ENCODE results near the gene DPP7. TPM values are rescaled to one million over a fixed set of nuclear protein-coding genes. Genes with fewer than 3 reads are reported as not detected.
"Not testable (repeated sequence)": the region's sequence is repeated elsewhere in the genome, so short reads cannot be mapped to it uniquely, and the experiment has no call there.

Gene DPP7
- polyA plus RNA-seq, 1 donor: 196 TPM

DNA sequence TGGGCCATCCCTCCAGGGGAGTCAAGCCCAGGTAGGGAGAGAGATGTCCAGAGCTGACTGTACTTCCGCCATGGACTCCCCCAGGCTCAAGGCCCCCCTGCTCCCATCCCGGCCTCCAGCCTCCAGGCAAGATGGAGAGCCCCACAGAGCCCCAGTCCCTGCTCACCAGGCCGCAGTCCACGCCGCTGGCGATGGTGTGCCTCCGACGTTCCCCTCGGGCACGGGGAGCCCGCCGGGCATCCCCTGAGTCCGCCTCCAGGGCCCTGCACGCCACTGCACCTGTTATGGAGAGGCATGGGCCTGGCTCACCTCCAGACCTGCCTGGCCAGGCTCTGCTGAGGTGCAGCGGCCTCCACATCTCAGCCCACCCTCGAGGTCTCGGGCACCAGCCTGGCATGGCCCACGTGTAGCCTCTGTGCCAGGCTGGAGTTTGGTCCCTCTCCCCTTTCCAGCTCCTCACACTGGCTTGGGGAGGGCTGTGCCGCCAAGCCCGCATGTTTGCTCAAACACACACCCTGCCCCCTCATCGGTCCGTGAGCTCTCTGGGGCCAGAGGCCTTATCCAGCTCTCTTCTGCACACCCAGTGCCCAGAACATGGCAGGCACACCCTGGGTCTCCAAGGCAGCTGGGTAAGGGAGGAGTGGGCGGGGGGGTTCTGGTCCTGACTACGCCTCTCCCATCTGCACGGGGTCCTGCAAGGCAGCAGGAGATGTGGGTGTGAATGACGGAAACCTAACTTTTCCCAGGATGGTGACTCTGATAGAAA, 48.3 kb downstream of the DPP7 start:
- Histone ChIP-seq H3K9me3 (ENCODE audit: control insufficient read depth, low read depth, low read length) (peaks cover 3% of the 10 kb centered on the region), H3K27me3 (ENCODE audit: control insufficient read depth, insufficient read depth, low read length) (peaks cover 4% of the 10 kb centered on the region), H3K27ac (ENCODE audit: low read length) (no peak overlapping the region), H3K36me3 (ENCODE audit: control insufficient read depth, insufficient read depth, low read length) (peaks cover 2% of the 10 kb centered on the region), H3K4me3 (ENCODE audit: low read length) (no peak overlapping the region), H3K4me1 (ENCODE audit: control insufficient read depth, insufficient read depth, low read length) (peaks cover 28% of the 10 kb centered on the region)
- no CpG with 5 or more reads among the region's 26 CpGs for WGBS (ENCODE audit: insufficient coverage, low lambda C conversion rate)
- no peak for DNase-seq

- Histone ChIP-seq H3K27me3 (ENCODE audit: control insufficient read depth, insufficient read depth, low read length) (peaks cover 4% of the 10 kb centered on the region), H3K27ac (ENCODE audit: low read length) (no peak overlapping the region), H3K4me3 (ENCODE audit: low read length) (no peak overlapping the region), H3K36me3 (ENCODE audit: control insufficient read depth, insufficient read depth, low read length) (peaks cover 2% of the 10 kb centered on the region), H3K9me3 (ENCODE audit: control insufficient read depth, low read depth, low read length) (no peaks in the 10 kb centered on the region), H3K4me1 (ENCODE audit: control insufficient read depth, insufficient read depth, low read length) (peaks cover 20% of the 10 kb centered on the region)
- no CpG with 5 or more reads among the region's 23 CpGs for WGBS (ENCODE audit: insufficient coverage, low lambda C conversion rate)
- DNase-seq: no peak
Measured at GRCh38 chr9:137065336-137065967, 49.1 kb downstream of the DPP7 start.

- no peaks in the 10 kb centered on the region for H3K9me3 ChIP-seq (ENCODE audit: control insufficient read depth, low read depth, low read length)
- no peak overlapping the region for H3K4me3 ChIP-seq (ENCODE audit: low read length)
- DNase-seq: no peak
- no peak overlapping the region for H3K27ac ChIP-seq (ENCODE audit: low read length)
- H3K36me3 ChIP-seq (ENCODE audit: control insufficient read depth, insufficient read depth, low read length): peaks cover 2% of the 10 kb centered on the region
- peaks cover 4% of the 10 kb centered on the region for H3K27me3 ChIP-seq (ENCODE audit: control insufficient read depth, insufficient read depth, low read length)
- no CpG with 5 or more reads among the region's 12 CpGs for WGBS (ENCODE audit: insufficient coverage, low lambda C conversion rate)
- H3K4me1 ChIP-seq (ENCODE audit: control insufficient read depth, insufficient read depth, low read length): peaks cover 20% of the 10 kb centered on the region
Measured at GRCh38 chr9:137064880-137065164, 49.7 kb downstream of the DPP7 start.

DNA sequence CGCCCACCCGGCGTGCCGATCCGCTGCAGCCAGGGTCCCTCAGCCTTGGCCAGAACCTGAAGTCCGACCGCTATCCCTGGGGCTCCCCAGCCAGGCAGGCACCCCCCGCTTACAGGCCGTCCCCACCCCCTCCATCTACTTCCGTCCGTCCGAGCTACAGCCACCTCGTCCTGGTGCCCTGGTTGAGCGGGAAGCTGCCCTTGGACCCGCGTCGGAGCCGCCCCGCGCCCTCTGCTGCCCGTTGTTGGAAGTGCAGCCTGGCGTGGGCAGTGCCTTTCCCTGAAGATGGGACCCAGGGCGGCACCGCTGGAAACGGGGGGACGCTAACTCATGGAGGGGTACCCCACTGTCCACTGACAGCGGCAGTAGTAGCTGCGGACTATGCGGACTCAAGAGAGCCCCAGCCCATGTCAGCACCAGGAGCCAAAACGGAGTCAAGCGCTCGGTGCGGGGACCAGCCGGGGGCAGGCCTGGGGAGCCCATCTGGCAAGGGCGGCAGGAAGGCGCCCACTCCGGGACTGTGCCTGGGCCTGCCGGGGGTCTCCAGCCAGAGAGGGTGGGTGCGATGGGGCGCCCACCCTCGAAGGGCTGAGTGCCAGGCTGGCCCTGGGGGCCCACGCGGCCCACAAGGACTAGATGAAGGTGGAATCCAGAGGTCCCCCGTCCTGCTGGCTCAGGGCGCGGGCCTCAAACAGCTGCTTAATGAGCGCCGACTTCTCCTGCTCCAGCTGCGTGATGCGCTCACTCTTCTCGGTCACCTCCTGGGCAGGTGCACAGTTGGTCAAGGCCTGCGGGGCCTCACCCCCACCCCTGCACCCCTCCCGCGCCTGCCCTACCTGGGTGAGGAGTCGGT, 50.3 kb downstream of the DPP7 start:
- WGBS (ENCODE audit: insufficient coverage, low lambda C conversion rate): no CpG with 5 or more reads among the region's 55 CpGs
- H3K4me3 ChIP-seq (ENCODE audit: low read length): no peak overlapping the region
- peaks cover 16% of the 10 kb centered on the region for H3K4me1 ChIP-seq (ENCODE audit: control insufficient read depth, insufficient read depth, low read length)
- no peaks in the 10 kb centered on the region for H3K9me3 ChIP-seq (ENCODE audit: control insufficient read depth, low read depth, low read length)
- H3K27me3 ChIP-seq (ENCODE audit: control insufficient read depth, insufficient read depth, low read length): no peaks in the 10 kb centered on the region
- peaks cover 2% of the 10 kb centered on the region for H3K36me3 ChIP-seq (ENCODE audit: control insufficient read depth, insufficient read depth, low read length)
- no peak for DNase-seq
- H3K27ac ChIP-seq (ENCODE audit: low read length): no peak overlapping the region

DNA sequence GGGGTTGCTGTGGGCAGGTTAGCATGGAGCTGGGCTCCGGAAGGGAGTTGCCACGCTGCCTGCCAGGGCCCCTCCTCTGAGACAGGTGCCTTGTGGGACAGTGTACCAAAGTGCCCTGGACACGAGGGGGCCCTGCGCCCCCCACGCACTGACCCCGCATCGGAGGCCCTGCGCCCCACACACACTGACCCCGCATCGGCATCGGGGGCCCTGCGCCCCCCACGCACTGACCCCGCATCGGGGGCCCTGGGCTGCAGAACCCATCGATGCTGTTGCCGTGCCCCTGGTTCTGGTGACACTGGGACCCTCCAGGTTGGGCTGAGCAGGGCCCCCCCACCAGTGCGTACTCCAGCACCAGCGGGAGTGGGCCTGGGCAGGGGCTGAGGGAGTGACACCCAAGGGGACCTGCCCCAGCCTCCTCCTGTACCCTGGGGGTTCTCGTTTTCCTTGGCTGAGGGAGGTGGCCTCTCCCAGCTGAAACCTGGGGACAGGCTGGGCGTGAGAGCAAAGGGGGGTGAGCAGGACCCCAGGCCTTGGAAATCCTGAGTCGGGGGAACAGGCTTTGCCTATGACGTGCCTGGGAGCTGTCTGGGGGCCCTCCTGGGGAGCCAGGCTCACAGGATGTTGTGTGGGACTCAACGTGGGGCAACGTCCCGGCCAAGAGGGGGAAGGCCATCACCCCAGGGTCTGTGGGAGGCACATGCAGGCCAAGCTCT, 51.1 kb downstream of the DPP7 start:
- no CpG with 5 or more reads among the region's 26 CpGs for WGBS (ENCODE audit: insufficient coverage, low lambda C conversion rate)
- Histone ChIP-seq H3K27me3 (ENCODE audit: control insufficient read depth, insufficient read depth, low read length) (no peaks in the 10 kb centered on the region), H3K4me1 (ENCODE audit: control insufficient read depth, insufficient read depth, low read length) (peaks cover 8% of the 10 kb centered on the region), H3K9me3 (ENCODE audit: control insufficient read depth, low read depth, low read length) (no peaks in the 10 kb centered on the region), H3K36me3 (ENCODE audit: control insufficient read depth, insufficient read depth, low read length) (peaks cover 2% of the 10 kb centered on the region), H3K4me3 (ENCODE audit: low read length) (no peak overlapping the region), H3K27ac (ENCODE audit: low read length) (no peak overlapping the region)
- DNase-seq: no peak

DNA sequence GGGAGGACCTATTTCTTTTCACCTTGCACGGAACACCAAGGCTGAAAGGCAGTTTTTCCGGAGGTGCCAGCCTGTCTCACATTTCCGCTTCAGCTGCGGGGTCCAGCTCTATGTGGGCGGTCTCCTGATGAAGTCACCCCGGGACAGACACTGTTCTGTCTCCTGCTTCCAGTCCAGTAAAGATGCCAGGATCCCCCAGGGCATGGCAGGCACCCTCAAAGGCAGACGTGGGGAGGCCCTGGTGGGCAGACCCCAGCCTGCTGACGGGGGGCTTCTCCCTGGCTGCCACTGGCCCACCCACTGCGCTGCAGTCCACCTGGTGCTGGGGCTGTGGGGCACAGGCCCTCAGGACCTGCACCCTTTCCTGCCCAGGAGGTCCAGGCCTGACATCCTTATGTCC, 51.7 kb downstream of the DPP7 start:
- WGBS (ENCODE audit: insufficient coverage, low lambda C conversion rate): no CpG with 5 or more reads among the region's 9 CpGs
- H3K36me3 ChIP-seq (ENCODE audit: control insufficient read depth, insufficient read depth, low read length); DNase-seq; H3K4me1 ChIP-seq (ENCODE audit: control insufficient read depth, insufficient read depth, low read length); H3K27ac ChIP-seq (ENCODE audit: low read length); H3K9me3 ChIP-seq (ENCODE audit: control insufficient read depth, low read depth, low read length); H3K27me3 ChIP-seq (ENCODE audit: control insufficient read depth, insufficient read depth, low read length); H3K4me3 ChIP-seq (ENCODE audit: low read length): not testable (repeated sequence)

- H3K27ac ChIP-seq (ENCODE audit: low read length): no peak overlapping the region
- no peaks in the 10 kb centered on the region for H3K9me3 ChIP-seq (ENCODE audit: control insufficient read depth, low read depth, low read length)
- no peak for DNase-seq
- H3K4me3 ChIP-seq (ENCODE audit: low read length): no peak overlapping the region
- no peaks in the 10 kb centered on the region for H3K27me3 ChIP-seq (ENCODE audit: control insufficient read depth, insufficient read depth, low read length)
- WGBS (ENCODE audit: insufficient coverage, low lambda C conversion rate): no CpG with 5 or more reads among the region's 15 CpGs
- H3K4me1 ChIP-seq (ENCODE audit: control insufficient read depth, insufficient read depth, low read length): no peaks in the 10 kb centered on the region
- H3K36me3 ChIP-seq (ENCODE audit: control insufficient read depth, insufficient read depth, low read length): peaks cover 2% of the 10 kb centered on the region
Measured at GRCh38 chr9:137062384-137062783, 52.1 kb downstream of the DPP7 start.

Other genes with a start within 250 kb of the DPP7 start
- gene EDF1, start 248.4 kb downstream of the DPP7 start, polyA plus RNA-seq: 585 TPM
- gene TRAF2, start 228.2 kb downstream of the DPP7 start, polyA plus RNA-seq: 18.5 TPM
- 86.8 TPM for gene FBXW5, start 170.0 kb downstream of the DPP7 start, polyA plus RNA-seq
- 36.0 TPM for gene C8G, start 169.5 kb downstream of the DPP7 start, polyA plus RNA-seq
- 121 TPM for gene LCN12, start 162.5 kb downstream of the DPP7 start, polyA plus RNA-seq
- 4.6 TPM for gene PTGDS, start 137.2 kb downstream of the DPP7 start, polyA plus RNA-seq
- gene LCNL1, start 131.7 kb downstream of the DPP7 start, polyA plus RNA-seq: 0.09 TPM
- 38.9 TPM for gene PAXX, start 122.3 kb downstream of the DPP7 start, polyA plus RNA-seq
- gene CLIC3, start 118.2 kb downstream of the DPP7 start, polyA plus RNA-seq: 3.6 TPM
- gene ABCA2, start 86.5 kb downstream of the DPP7 start, polyA plus RNA-seq: 25.3 TPM
- gene FUT7, start 82.6 kb downstream of the DPP7 start, polyA plus RNA-seq: 0.69 TPM
- 42.7 TPM for gene NPDC1, start 68.6 kb downstream of the DPP7 start, polyA plus RNA-seq
- 9.9 TPM for gene ENTPD2, start 60.7 kb downstream of the DPP7 start, polyA plus RNA-seq
- 12.1 TPM for gene SAPCD2, start 44.2 kb downstream of the DPP7 start, polyA plus RNA-seq
- gene UAP1L1, start 37.2 kb downstream of the DPP7 start, polyA plus RNA-seq: 32.4 TPM
- gene MAN1B1, start 27.7 kb downstream of the DPP7 start, polyA plus RNA-seq: 39.5 TPM
- 2.6 TPM for gene GRIN1, start 24.4 kb upstream of the DPP7 start, polyA plus RNA-seq
- 12.0 TPM for gene LRRC26, start 55.3 kb upstream of the DPP7 start, polyA plus RNA-seq
- not detected for gene TMEM210, start 57.3 kb upstream of the DPP7 start, polyA plus RNA-seq
- gene ANAPC2, start 73.8 kb upstream of the DPP7 start, polyA plus RNA-seq: 47.0 TPM
- gene SSNA1, start 73.9 kb upstream of the DPP7 start, polyA plus RNA-seq: 66.0 TPM
- 32.1 TPM for gene TPRN, start 86.0 kb upstream of the DPP7 start, polyA plus RNA-seq
- gene TMEM203, start 90.9 kb upstream of the DPP7 start, polyA plus RNA-seq: 33.1 TPM
- gene NDOR1, start 91.0 kb upstream of the DPP7 start, polyA plus RNA-seq: 12.1 TPM
- gene RNF208, start 107.5 kb upstream of the DPP7 start, polyA plus RNA-seq: 11.0 TPM
- gene CYSRT1, start 110.4 kb upstream of the DPP7 start, polyA plus RNA-seq: 71.7 TPM
- 87.5 TPM for gene RNF224, start 112.8 kb upstream of the DPP7 start, polyA plus RNA-seq
- 36.9 TPM for gene SLC34A3, start 116.2 kb upstream of the DPP7 start, polyA plus RNA-seq
- gene TUBB4B, start 126.6 kb upstream of the DPP7 start, polyA plus RNA-seq: 402 TPM
- gene STPG3, start 136.6 kb upstream of the DPP7 start, polyA plus RNA-seq: 3.4 TPM
- 45.9 TPM for gene NELFB, start 140.6 kb upstream of the DPP7 start, polyA plus RNA-seq
- gene TOR4A, start 163.0 kb upstream of the DPP7 start, polyA plus RNA-seq: 18.4 TPM
- gene NRARP, start 187.5 kb upstream of the DPP7 start, polyA plus RNA-seq: 32.4 TPM